ENCODE measurements around the gene DOLK. TPM values are rescaled to one million over a fixed set of nuclear protein-coding genes. Genes with fewer than 3 reads are reported as not detected.
A peak's percentile ranks its signal among the peaks of the same experiment; 100 is the strongest.

Gene DOLK
- polyA plus RNA-seq, 1 donor (not counting 4 experiments of a cell fraction or from before 2014, with no cell fraction given), result 21.8 TPM

- H3K27ac ChIP-seq (ENCODE audit: control insufficient read depth, insufficient read depth, low read length), result peak overlapping the region; percentile 56
- H3K9me1 ChIP-seq (ENCODE audit: control insufficient read depth, extremely low read depth, insufficient read depth, low read length), result no peaks in the 10 kb centered on the region
- no peaks in the 10 kb centered on the region for H3K9me3 ChIP-seq (ENCODE audit: control insufficient read depth, low read depth, low read length)
- H3K4me2 ChIP-seq (ENCODE audit: control insufficient read depth, extremely low read depth, insufficient read depth, low read depth, low read length), result no peak overlapping the region
- dilution Hi-C loops (cut with MboI; ENCODE audit: extremely low pct_ligation_motif_present, low sequenced_read_pairs), result no loop called here
- peaks cover 71% of the 10 kb centered on the region for H3K4me1 ChIP-seq (ENCODE audit: control insufficient read depth, extremely low read depth, insufficient read depth, low read length)
- no peaks in the 10 kb centered on the region for H3K27me3 ChIP-seq (ENCODE audit: control insufficient read depth, extremely low read depth, insufficient read depth, low read length)
- no peak overlapping the region for H3K4me3 ChIP-seq (ENCODE audit: control insufficient read depth in 2 of 3, extremely low read depth in 1 of 3, insufficient read depth in 2 of 3, low read depth in 1 of 3, low read length in 3 of 3)
- no peak for TF ChIP-seq EZH2 (IDR thresholded peaks at IDR 0.05; ENCODE audit: low read length)
- no peak for TF ChIP-seq CTCF (optimal IDR thresholded peaks at IDR 0.05 in 1 of 3, IDR thresholded peaks at IDR 0.05 in 1 of 3, conservative IDR thresholded peaks at IDR 0.05 in 1 of 3; ENCODE audit: extremely low read depth in 1 of 3, insufficient read depth in 2 of 3, low read length in 3 of 3)
- DNase-seq (ENCODE audit: low read depth, low spot score) (no peak), FAIRE-seq (no peak)
- H3K9ac ChIP-seq (ENCODE audit: control insufficient read depth, extremely low read depth, insufficient read depth, low read length), result no peak overlapping the region
- peaks cover 34% of the 10 kb centered on the region for H3K79me2 ChIP-seq (ENCODE audit: control insufficient read depth, insufficient read depth, low read length)
- no peak overlapping the region for H2AFZ ChIP-seq (ENCODE audit: control insufficient read depth, low read length)
- peaks cover 25 to 59% of the 10 kb centered on the region in 2 experiments for H3K36me3 ChIP-seq (ENCODE audit: control insufficient read depth in 2 of 2, extremely low read depth in 1 of 2, insufficient read depth in 2 of 2, low read length in 2 of 2)
- H4K20me1 ChIP-seq (ENCODE audit: control insufficient read depth, extremely low read depth, insufficient read depth, low read length), result no peaks in the 10 kb centered on the region
These were observed 30.1 kb downstream of the DOLK start for GRCh38 chr9:128917151-128917849.

DNA sequence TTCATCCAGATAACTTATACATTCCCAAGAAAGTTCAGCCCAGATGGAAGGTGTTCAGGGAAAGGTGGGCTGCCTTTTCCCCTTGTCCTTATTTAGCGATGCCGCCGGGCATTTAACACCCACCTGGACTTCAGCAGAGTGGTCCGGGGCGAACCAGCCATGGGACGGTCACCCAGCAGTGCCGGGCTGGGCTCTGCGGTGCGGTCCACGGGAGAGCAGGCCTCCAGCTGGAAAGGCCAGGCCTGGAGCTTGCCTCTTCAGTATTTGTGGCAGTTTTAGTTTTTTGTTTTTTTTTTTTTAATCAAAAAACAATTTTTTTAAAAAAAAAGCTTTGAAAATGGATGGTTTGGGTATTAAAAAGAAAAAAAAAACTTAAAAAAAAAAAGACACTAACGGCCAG lies 30.7 kb downstream of the DOLK start:
- FAIRE-seq (no peak), DNase-seq (ENCODE audit: low read depth, low spot score) (no peak)
- Histone ChIP-seq H4K20me1 (ENCODE audit: control insufficient read depth, extremely low read depth, insufficient read depth, low read length) (no peaks in the 10 kb centered on the region), H3K9me1 (ENCODE audit: control insufficient read depth, extremely low read depth, insufficient read depth, low read length) (peaks cover under 1% of the 10 kb centered on the region), H3K9ac (ENCODE audit: control insufficient read depth, extremely low read depth, insufficient read depth, low read length) (peak overlapping the region; percentile 44), H3K4me3 (ENCODE audit: control insufficient read depth in 2 of 3, extremely low read depth in 1 of 3, insufficient read depth in 2 of 3, low read depth in 1 of 3, low read length in 3 of 3) (no peak overlapping the region), H3K79me2 (ENCODE audit: control insufficient read depth, insufficient read depth, low read length) (peaks cover 34% of the 10 kb centered on the region), H3K27ac (ENCODE audit: control insufficient read depth, insufficient read depth, low read length) (peak overlapping the region; percentile 56), H3K27me3 (ENCODE audit: control insufficient read depth, extremely low read depth, insufficient read depth, low read length) (no peaks in the 10 kb centered on the region), H3K4me2 (ENCODE audit: control insufficient read depth, extremely low read depth, insufficient read depth, low read depth, low read length) (no peak overlapping the region), H3K4me1 (ENCODE audit: control insufficient read depth, extremely low read depth, insufficient read depth, low read length) (peaks cover 72% of the 10 kb centered on the region), H2AFZ (ENCODE audit: control insufficient read depth, low read length) (no peak overlapping the region), H3K36me3 (ENCODE audit: control insufficient read depth in 2 of 2, extremely low read depth in 1 of 2, insufficient read depth in 2 of 2, low read length in 2 of 2) (peaks cover 25 to 61% of the 10 kb centered on the region in 2 experiments), H3K9me3 (ENCODE audit: control insufficient read depth, low read depth, low read length) (no peaks in the 10 kb centered on the region)
- TF ChIP-seq CTCF (optimal IDR thresholded peaks at IDR 0.05 in 1 of 3, IDR thresholded peaks at IDR 0.05 in 1 of 3, conservative IDR thresholded peaks at IDR 0.05 in 1 of 3; ENCODE audit: extremely low read depth in 1 of 3, insufficient read depth in 2 of 3, low read length in 3 of 3), result no peak
- TF ChIP-seq EZH2 (IDR thresholded peaks at IDR 0.05; ENCODE audit: low read length), result no peak
- dilution Hi-C loops (cut with MboI; ENCODE audit: extremely low pct_ligation_motif_present, low sequenced_read_pairs), result no loop called here

Data from keratinocyte (primary cell).